GM18873 (cell line): ENCODE data around the gene CCDC183.
"Not testable (repeated sequence)": the region's sequence is repeated elsewhere in the genome, so short reads cannot be mapped to it uniquely, and the experiment has no call there.

Experiments used
- ATAC-seq: cut with Tn5 transposase; IDR thresholded peaks from one replicate; pipeline ENCODE4 v1.9.1; 2021; ENCODE audit warnings: mild to moderate bottlenecking, moderate library complexity, moderate number of reproducible peaks; ENCODE audit not compliant: unreplicated experiment, low FRiP score

The CCDC183 gene

GRCh38 chr9:136796238-136796774 is at the start of gene CCDC183:
CCDC183 (plus strand) TSS chr9:136796338; CDS start chr9:136796398, 60 bp downstream.
- no peak for ATAC-seq

GRCh38 chr9:136746621-136747020 is 49.5 kb upstream of the CCDC183 start:
- no peak for ATAC-seq

GRCh38 chr9:136747161-136748060 is 48.7 kb upstream of the CCDC183 start:
- ATAC-seq: no peak

DNA sequence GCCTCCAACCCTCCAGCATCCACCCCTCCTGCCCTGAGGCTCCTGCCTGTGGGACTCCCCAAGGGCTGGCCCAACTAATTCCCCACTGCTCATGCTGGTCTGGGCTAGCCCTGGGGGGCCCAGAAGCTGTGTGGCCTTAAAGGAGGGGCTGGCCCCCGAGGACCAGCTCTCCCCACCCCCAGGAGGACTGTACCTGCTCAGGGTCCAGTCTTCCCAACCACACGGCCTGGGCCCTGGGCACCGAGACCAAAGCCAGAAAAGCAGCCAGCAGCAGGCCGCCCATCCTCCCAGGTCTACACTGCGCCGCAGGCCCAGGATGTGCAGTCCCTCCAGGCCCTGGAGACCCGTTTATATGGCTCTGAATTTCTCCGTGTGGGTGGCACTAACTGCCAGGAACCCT is 47.9 kb upstream of the CCDC183 start, which contains the start of gene LCN6:
TSS of gene LCN6 (minus strand) at position 325 of the 400 bp plus-strand sequence. CDS start at position 283, 42 bp downstream.
- ATAC-seq: no peak

DNA sequence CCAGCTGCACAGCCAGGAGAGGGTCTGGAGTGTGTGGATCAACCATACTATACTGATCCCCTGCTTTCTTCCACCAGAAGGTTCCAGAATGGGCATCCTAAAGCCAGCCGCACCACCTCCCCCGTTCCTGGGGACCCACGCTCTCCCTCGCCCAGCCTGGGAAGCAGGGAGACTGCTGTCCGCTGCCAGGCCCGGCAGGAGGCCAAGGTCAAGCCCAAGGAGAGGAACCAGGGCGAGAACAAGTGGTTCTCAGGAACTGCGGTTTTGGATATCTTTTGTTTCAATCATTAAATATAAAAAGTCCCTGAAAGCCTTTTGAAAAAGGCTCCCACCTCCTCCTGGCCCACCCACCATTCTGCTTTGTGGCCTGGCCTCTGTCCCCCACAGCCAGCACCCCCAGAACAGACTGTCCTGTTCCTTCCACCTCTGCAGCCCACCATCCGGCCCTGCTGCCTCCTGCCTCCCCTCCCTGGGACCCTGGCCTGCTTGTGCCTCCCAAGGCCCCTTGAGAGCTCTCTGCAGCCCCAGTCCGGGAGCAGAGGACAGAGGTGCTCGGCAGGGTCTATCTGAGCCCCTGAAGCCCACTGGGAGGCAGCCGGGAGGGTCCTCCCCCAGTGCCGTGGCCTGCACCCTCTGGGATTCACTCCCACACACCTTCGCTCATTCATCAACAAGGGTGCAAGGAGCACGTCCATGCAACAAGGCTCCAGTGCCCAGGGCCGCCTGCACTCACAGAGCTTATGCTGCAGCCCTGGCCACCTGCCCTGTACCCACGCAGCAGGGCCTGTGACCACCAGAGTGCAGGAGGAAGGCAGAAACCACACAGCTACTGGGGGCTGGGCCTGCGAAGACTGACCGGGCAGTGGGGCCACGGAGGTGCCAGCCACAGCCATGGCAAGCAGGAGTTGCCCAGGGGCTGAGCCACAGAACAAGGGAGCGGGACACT is 47.2 kb upstream of the CCDC183 start:
- ATAC-seq: no peak

- ATAC-seq: no peak
Measured at GRCh38 chr9:136750526-136750925, 45.6 kb upstream of the CCDC183 start.

- ATAC-seq: no peak
Measured at GRCh38 chr9:136751244-136751643, 44.9 kb upstream of the CCDC183 start.

GRCh38 chr9:136751814-136752213 is 44.3 kb upstream of the CCDC183 start:
- no peak for ATAC-seq

DNA sequence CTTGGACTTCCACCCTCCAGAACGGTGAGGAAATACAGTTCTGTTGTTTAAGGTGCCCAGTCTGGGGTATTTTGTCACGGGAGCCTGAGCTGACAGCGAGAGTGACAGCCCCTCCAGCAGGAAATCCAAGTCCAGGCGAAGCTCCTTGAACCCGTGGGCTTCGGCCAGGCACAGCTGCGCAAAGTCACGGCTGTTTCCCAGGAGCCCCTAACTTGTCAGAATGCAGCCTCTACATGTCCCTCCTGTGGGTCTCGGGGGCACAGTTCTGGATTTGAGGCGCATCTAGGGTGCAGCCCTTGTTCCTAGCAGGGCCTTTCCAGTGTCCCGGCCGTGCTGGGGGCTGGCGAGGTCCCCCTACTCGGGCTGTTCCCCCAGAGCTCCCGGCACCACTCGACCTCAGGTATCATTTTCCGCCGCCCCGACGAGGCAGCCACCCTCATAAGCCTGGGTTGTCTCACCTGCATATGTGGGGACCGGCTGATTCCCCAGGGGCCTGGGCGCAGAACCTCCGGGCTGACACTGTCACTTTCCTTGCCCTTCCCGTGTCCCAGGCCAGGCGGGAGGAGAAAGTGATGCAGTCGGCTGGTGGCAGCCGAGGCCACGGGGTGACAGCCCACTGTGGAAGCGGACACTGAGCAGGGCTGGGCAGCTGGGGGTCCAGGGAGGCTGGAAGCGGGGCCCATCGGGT is 42.6 kb upstream of the CCDC183 start:
- ATAC-seq: no peak

GRCh38 chr9:136754059-136754572 is 42.0 kb upstream of the CCDC183 start:
- no peak for ATAC-seq

DNA sequence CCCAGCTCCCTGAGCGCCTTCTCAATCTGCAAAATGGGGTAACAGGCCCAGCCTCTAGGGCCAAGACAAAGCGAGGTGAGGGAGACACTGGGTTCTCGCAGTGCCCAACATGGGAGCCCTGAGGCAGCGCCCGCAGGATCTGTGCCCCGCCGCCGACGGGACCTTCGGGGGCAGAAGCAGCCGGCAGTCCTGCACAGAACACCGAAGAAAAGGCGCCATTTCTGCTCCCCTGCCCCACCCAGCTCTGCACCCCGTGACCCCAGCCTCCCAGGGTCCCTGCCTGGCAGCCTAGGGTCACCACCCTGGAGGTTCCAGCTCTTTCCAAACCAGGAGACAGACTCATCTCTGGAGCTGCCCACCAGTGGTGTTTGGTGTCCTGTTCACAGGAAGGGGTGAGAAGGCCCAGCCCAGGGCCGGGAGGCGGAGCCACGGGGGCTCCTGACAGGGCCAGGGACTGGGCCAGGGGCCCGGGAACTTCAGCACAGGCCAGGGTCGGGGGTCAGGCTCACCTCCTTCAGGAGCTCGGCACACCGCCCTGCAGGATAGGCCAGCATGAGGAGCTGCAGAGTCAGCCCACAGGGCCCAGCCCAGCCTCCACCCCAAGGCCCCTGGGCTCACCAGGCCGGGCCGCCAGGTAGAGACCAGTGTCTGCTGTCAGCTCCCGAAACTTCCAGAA is 41.4 kb upstream of the CCDC183 start:
- no peak for ATAC-seq

GRCh38 chr9:136755302-136756133 is 40.6 kb upstream of the CCDC183 start:
- ATAC-seq: not testable (repeated sequence)

- no peak for ATAC-seq
Measured at GRCh38 chr9:136756134-136756438, 40.1 kb upstream of the CCDC183 start.

GRCh38 chr9:136756836-136757235 is 39.3 kb upstream of the CCDC183 start:
- ATAC-seq: no peak

DNA sequence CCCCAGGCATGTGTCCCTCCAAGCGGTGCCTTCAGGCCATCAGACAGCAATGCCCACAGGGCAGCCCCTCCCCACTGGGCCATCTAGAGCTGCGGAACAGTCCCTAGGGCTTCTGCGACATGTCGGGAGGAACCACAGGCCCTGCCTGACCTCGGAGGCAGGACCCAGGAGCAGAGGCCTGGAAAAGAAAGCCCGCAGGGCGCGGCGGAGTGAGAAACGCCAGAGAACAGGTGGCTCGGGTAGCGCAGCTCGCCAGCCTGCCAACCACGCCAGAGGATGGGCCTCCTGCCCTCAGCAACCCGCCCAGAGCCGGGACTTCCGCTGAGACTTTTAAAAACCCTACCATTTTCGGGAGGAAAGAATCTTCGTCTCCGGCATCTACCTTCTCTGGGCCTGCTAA is 38.8 kb upstream of the CCDC183 start:
- ATAC-seq: no peak

- no peak for ATAC-seq
Measured at GRCh38 chr9:136757751-136758140, 38.4 kb upstream of the CCDC183 start.

GRCh38 chr9:136759001-136759400 is 37.1 kb upstream of the CCDC183 start:
- no peak for ATAC-seq

- ATAC-seq: no peak
Measured at GRCh38 chr9:136759436-136760325, 36.5 kb upstream of the CCDC183 start.
